Measurements from ENCODE around the gene GATM. TPM values are rescaled to one million over a fixed set of nuclear protein-coding genes. Genes with fewer than 3 reads are reported as not detected.

The GATM gene
- total RNA-seq, 1 experiment from 2014 or later, result 4.2 TPM

DNA sequence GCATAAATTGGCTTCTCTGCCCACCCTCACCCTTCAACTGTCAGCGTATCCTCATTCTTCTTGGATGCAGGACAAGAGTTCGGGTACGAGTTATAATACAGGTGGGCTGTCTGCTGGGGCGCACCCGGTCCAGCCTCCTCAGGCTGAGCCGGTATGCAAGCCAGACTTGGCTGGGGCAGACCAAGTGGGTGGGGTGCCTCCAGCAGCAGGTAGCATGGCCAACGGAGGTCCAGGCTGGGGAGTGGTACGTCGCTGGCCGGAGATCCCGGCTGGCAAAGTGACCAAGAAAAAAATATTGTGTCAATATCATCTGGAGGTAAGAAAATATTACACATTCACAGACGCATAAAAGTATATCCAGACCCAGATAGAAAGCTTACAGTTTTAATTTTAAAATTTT, 45.6 kb downstream of the GATM start:
- H3K4me1 Mint-ChIP-seq (ENCODE audit: low read depth, unreplicated experiment), result peaks cover 8% of the 10 kb centered on the region
- no peak for DNase-seq
- H3K9me3 Mint-ChIP-seq (ENCODE audit: low read depth, unreplicated experiment), result no peaks in the 10 kb centered on the region
- CTCF ChIA-PET, result no interaction called here
- BruUV-seq (replicated peaks), result no TSS peak
- no peak overlapping the region for H3K4me3 Mint-ChIP-seq (ENCODE audit: low read depth, unreplicated experiment)
- intact Hi-C loops (cut with micrococcal nuclease; ENCODE audit: unreplicated experiment), result no loop called here
- no peak for TF ChIP-seq CTCF (IDR thresholded peaks at IDR 0.05; ENCODE audit: unreplicated experiment)
- no peak overlapping the region for H3K27ac Mint-ChIP-seq (ENCODE audit: unreplicated experiment)
- no peaks in the 10 kb centered on the region for H3K36me3 Mint-ChIP-seq (ENCODE audit: insufficient read depth, unreplicated experiment)
- no peaks in the 10 kb centered on the region for H3K27me3 Mint-ChIP-seq (ENCODE audit: unreplicated experiment)

DNA sequence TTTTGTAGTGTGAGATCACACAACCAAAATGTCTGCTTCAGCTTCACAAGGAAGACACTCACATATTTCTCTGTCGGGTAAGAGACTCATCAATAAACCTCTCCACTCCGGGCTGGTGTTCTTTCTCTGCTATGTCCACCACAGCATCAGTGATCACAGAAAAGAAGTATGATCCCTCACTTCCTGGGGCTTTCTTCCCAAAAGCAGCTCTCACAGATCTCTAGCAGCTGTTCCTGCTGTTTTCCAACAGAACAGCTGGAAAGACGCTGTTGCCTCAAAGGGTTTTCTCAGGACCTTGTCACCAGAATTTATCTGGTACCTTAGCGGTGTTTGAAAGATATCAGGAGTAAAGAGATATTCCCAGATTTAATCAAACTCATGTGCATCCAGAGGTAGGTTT, 46.4 kb downstream of the GATM start:
- Mint-ChIP-seq H3K4me1 (ENCODE audit: low read depth, unreplicated experiment) (peaks cover 8% of the 10 kb centered on the region), H3K4me3 (ENCODE audit: low read depth, unreplicated experiment) (no peak overlapping the region), H3K9me3 (ENCODE audit: low read depth, unreplicated experiment) (no peaks in the 10 kb centered on the region), H3K27ac (ENCODE audit: unreplicated experiment) (no peak overlapping the region), H3K27me3 (ENCODE audit: unreplicated experiment) (no peaks in the 10 kb centered on the region), H3K36me3 (ENCODE audit: insufficient read depth, unreplicated experiment) (no peaks in the 10 kb centered on the region)
- no TSS peak for BruUV-seq (replicated peaks)
- intact Hi-C loops (cut with micrococcal nuclease; ENCODE audit: unreplicated experiment), result no loop called here
- no peak for DNase-seq
- CTCF ChIA-PET, result no interaction called here
- no peak for TF ChIP-seq CTCF (IDR thresholded peaks at IDR 0.05; ENCODE audit: unreplicated experiment)

- Mint-ChIP-seq H3K4me1 (ENCODE audit: low read depth, unreplicated experiment) (no peaks in the 10 kb centered on the region), H3K36me3 (ENCODE audit: insufficient read depth, unreplicated experiment) (no peaks in the 10 kb centered on the region), H3K27ac (ENCODE audit: unreplicated experiment) (no peak overlapping the region), H3K9me3 (ENCODE audit: low read depth, unreplicated experiment) (no peaks in the 10 kb centered on the region), H3K4me3 (ENCODE audit: low read depth, unreplicated experiment) (no peak overlapping the region), H3K27me3 (ENCODE audit: unreplicated experiment) (no peaks in the 10 kb centered on the region)
- CTCF ChIA-PET, result interaction anchor here (0.5 to 0.7 kb wide), 2 partner anchors 73 to 109 kb away, joined by 3 read pairs; a partner anchor contains a TSS
- no peak for DNase-seq
- intact Hi-C loops (cut with micrococcal nuclease; ENCODE audit: unreplicated experiment), result no loop called here
- BruUV-seq (replicated peaks), result no TSS peak
- TF ChIP-seq CTCF (IDR thresholded peaks at IDR 0.05; ENCODE audit: unreplicated experiment), result no peak
Measured at GRCh38 chr15:45328663-45329062, 49.7 kb downstream of the GATM start.

- no peaks in the 10 kb centered on the region for H3K36me3 Mint-ChIP-seq (ENCODE audit: insufficient read depth, unreplicated experiment)
- no peak overlapping the region for H3K4me3 Mint-ChIP-seq (ENCODE audit: low read depth, unreplicated experiment)
- CTCF ChIA-PET, result interaction anchor here (0.5 to 0.7 kb wide), 3 partner anchors 16 to 137 kb away, joined by 3 to 5 read pairs (median 5); a partner anchor contains a TSS
- no peak for DNase-seq
- intact Hi-C loops (cut with micrococcal nuclease; ENCODE audit: unreplicated experiment), result no loop called here
- TF ChIP-seq CTCF (IDR thresholded peaks at IDR 0.05; ENCODE audit: unreplicated experiment), result no peak
- no peak overlapping the region for H3K27ac Mint-ChIP-seq (ENCODE audit: unreplicated experiment)
- H3K27me3 Mint-ChIP-seq (ENCODE audit: unreplicated experiment), result no peaks in the 10 kb centered on the region
- H3K9me3 Mint-ChIP-seq (ENCODE audit: low read depth, unreplicated experiment), result no peaks in the 10 kb centered on the region
- BruUV-seq (replicated peaks), result no TSS peak
- no peaks in the 10 kb centered on the region for H3K4me1 Mint-ChIP-seq (ENCODE audit: low read depth, unreplicated experiment)
Measured at GRCh38 chr15:45326741-45327140, 51.6 kb downstream of the GATM start.

Data from Calu3 (cell line).